ENCODE data around the gene MPEG1. TPM values are rescaled to one million over a fixed set of nuclear protein-coding genes. Genes with fewer than 3 reads are reported as not detected.

The MPEG1 gene
- total RNA-seq, 1 experiment from 2014 or later, result not detected

DNA sequence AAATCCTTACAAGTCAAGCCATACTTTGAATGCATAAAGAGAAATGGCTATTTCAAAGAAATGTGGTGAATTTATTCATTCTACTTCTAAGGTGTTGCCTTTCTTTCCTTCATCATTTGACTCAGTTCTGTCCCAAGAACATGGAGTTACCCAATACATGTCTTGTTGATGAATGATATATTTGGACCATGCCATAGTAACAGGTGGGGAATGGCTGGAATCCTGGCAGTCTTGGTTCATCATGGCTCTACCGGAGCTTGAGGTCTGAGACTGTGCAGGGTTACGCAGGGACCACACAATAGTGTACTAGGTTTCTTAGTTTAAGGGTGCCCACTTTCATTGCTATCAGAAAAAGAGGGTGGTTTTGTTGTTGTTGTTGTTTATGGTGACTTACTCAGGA lies 40.3 kb upstream of the MPEG1 start:
- Histone ChIP-seq H2BK12ac (ENCODE audit: insufficient read length, low read depth, low read length) (no peak overlapping the region), H2AFZ (ENCODE audit: low read length) (no peak overlapping the region), H4K5ac (ENCODE audit: insufficient read length, low read depth, low read length) (no peak overlapping the region), H4K8ac (replicated peaks; ENCODE audit: insufficient read length, low read depth, low read length) (no peak overlapping the region), H3K9ac (ENCODE audit: extremely low read depth, insufficient read length, low read length) (no peak overlapping the region), H3K4ac (ENCODE audit: low read depth, low read length) (no peak overlapping the region), H2BK120ac (ENCODE audit: low read depth, low read length, poor library complexity, severe bottlenecking) (no peak overlapping the region), H3K27ac (ENCODE audit: insufficient read length, low read depth, low read length) (no peak overlapping the region), H3K14ac (ENCODE audit: insufficient read depth, low read length) (no peak overlapping the region), H4K20me1 (ENCODE audit: control insufficient read depth, insufficient read depth, insufficient read length) (no peaks in the 10 kb centered on the region), H3T11ph (ENCODE audit: low read length) (no peak overlapping the region), H3K18ac (ENCODE audit: insufficient read length, low read depth, low read length) (no peak overlapping the region), H2BK20ac (ENCODE audit: low read depth, low read length, poor library complexity, severe bottlenecking) (no peak overlapping the region), H2BK15ac (ENCODE audit: low read depth, low read length) (no peak overlapping the region), H3K79me2 (ENCODE audit: insufficient read depth, low read length) (no peaks in the 10 kb centered on the region), H3K4me1 (ENCODE audit: insufficient read depth, low read length) (peaks cover 3% of the 10 kb centered on the region; the same call in 1 of the 2 replicates), H3K79me1 (ENCODE audit: insufficient read depth, low read depth, low read length, poor library complexity, severe bottlenecking) (no peaks in the 10 kb centered on the region), H3K23ac (ENCODE audit: insufficient read length, low read depth, low read length) (no peak overlapping the region), H3K27me3 (ENCODE audit: insufficient read depth, low read length) (no peaks in the 10 kb centered on the region), H3K9me3 (ENCODE audit: control insufficient read depth, low read depth, low read length) (no peaks in the 10 kb centered on the region), H2BK5ac (ENCODE audit: insufficient read length, low read length) (no peak overlapping the region), H3K4me2 (ENCODE audit: insufficient read depth, insufficient read length, low read length) (no peak overlapping the region), H4K91ac (ENCODE audit: insufficient read length, low read depth, low read length) (no peak overlapping the region), H3K56ac (ENCODE audit: insufficient read length, low read depth, low read length) (no peak overlapping the region), H3K23me2 (ENCODE audit: insufficient read length, low read depth, low read length, poor library complexity, severe bottlenecking) (no peaks in the 10 kb centered on the region), H2AK5ac (ENCODE audit: insufficient read length, low read length) (no peak overlapping the region)
- Mint-ChIP-seq H3K4me3 (no peak overlapping the region), H3K27ac (no peak overlapping the region), H3K27me3 (ENCODE audit: low read depth) (peaks cover 1% of the 10 kb centered on the region; the same call in 1 of the 2 replicates), H3K36me3 (ENCODE audit: insufficient read depth in 1 of 3, low read depth in 3 of 3) (no peaks in the 10 kb centered on the region), H3K4me1 (peaks cover 18 to 24% of the 10 kb centered on the region in 2 experiments), H3K9me3 (peaks cover 3 to 12% of the 10 kb centered on the region in 2 experiments; a peak in 3 of 5 replicates)
- no peak for DNase-seq
- no CpG with 5 or more reads among the region's 2 CpGs for WGBS (ENCODE audit: extremely low coverage, insufficient read length, low lambda C conversion rate)
- TF ChIP-seq, protein P1, sequence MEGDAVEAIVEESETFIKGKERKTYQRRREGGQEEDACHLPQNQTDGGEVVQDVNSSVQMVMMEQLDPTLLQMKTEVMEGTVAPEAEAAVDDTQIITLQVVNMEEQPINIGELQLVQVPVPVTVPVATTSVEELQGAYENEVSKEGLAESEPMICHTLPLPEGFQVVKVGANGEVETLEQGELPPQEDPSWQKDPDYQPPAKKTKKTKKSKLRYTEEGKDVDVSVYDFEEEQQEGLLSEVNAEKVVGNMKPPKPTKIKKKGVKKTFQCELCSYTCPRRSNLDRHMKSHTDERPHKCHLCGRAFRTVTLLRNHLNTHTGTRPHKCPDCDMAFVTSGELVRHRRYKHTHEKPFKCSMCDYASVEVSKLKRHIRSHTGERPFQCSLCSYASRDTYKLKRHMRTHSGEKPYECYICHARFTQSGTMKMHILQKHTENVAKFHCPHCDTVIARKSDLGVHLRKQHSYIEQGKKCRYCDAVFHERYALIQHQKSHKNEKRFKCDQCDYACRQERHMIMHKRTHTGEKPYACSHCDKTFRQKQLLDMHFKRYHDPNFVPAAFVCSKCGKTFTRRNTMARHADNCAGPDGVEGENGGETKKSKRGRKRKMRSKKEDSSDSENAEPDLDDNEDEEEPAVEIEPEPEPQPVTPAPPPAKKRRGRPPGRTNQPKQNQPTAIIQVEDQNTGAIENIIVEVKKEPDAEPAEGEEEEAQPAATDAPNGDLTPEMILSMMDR (conservative IDR thresholded peaks at IDR 0.05), result no peak
